ENCODE data around the gene TRPM2.

Gene TRPM2

GRCh38 chr21:44480200-44481053 is 127.0 kb downstream of the TRPM2 start:
- H3K4me3 ChIP-seq (ENCODE audit: low read depth, low read length), result no peak overlapping the region
- no peak for TF ChIP-seq CTCF (IDR thresholded peaks at IDR 0.05; ENCODE audit: low read depth, low read length)

- no peak overlapping the region for H3K4me3 ChIP-seq (ENCODE audit: low read depth, low read length)
- no peak for TF ChIP-seq CTCF (IDR thresholded peaks at IDR 0.05; ENCODE audit: low read depth, low read length)
These were observed 129.3 kb downstream of the TRPM2 start for GRCh38 chr21:44482581-44483287.

GRCh38 chr21:44483288-44484237 is 130.1 kb downstream of the TRPM2 start:
- H3K4me3 ChIP-seq (ENCODE audit: low read depth, low read length), result no peak overlapping the region

GRCh38 chr21:44484498-44485253 is 131.3 kb downstream of the TRPM2 start:
- no peak overlapping the region for H3K4me3 ChIP-seq (ENCODE audit: low read depth, low read length)
- TF ChIP-seq CTCF (IDR thresholded peaks at IDR 0.05; ENCODE audit: low read depth, low read length), result no peak

More at GRCh38 chr21:44483288-44484237, 130.1 kb downstream of the TRPM2 start:
- no peak for TF ChIP-seq CTCF (IDR thresholded peaks at IDR 0.05; ENCODE audit: low read depth, low read length)

GRCh38 chr21:44485254-44485793 is 131.9 kb downstream of the TRPM2 start:
- no peak for TF ChIP-seq CTCF (IDR thresholded peaks at IDR 0.05; ENCODE audit: low read depth, low read length)
- H3K4me3 ChIP-seq (ENCODE audit: low read depth, low read length), result no peak overlapping the region

GRCh38 chr21:44485796-44486195 is 132.4 kb downstream of the TRPM2 start:
- no peak for TF ChIP-seq CTCF (IDR thresholded peaks at IDR 0.05; ENCODE audit: low read depth, low read length)
- no peak overlapping the region for H3K4me3 ChIP-seq (ENCODE audit: low read depth, low read length)

Data from WI38 (cell line).